ENCODE results near the gene CUTA. TPM values are rescaled to one million over a fixed set of nuclear protein-coding genes. Genes with fewer than 3 reads are reported as not detected.
A peak's percentile ranks its signal among the peaks of the same experiment; 100 is the strongest.

The CUTA gene
- total and polyA plus RNA-seq, 7 donors = 102 to 193 (median 136) TPM

GRCh38 chr6:33430334-33430733 lies 12.4 kb upstream of the CUTA start:
- no peak overlapping the region for H3K4me3 ChIP-seq
- no peaks in the 10 kb centered on the region for H3K27me3 ChIP-seq
- H3K9me3 ChIP-seq = no peaks in the 10 kb centered on the region
- peaks cover 0 to 75% (median 72%) of the 10 kb centered on the region in 4 donors for H3K4me1 ChIP-seq
- H3K36me3 ChIP-seq = peaks cover 3 to 4% (median 3%) of the 10 kb centered on the region in 4 donors
- 42 to 74% methylated on average over 2 of the region's 2 CpGs for WGBS, 2 donors
- TF ChIP-seq, protein P1, sequence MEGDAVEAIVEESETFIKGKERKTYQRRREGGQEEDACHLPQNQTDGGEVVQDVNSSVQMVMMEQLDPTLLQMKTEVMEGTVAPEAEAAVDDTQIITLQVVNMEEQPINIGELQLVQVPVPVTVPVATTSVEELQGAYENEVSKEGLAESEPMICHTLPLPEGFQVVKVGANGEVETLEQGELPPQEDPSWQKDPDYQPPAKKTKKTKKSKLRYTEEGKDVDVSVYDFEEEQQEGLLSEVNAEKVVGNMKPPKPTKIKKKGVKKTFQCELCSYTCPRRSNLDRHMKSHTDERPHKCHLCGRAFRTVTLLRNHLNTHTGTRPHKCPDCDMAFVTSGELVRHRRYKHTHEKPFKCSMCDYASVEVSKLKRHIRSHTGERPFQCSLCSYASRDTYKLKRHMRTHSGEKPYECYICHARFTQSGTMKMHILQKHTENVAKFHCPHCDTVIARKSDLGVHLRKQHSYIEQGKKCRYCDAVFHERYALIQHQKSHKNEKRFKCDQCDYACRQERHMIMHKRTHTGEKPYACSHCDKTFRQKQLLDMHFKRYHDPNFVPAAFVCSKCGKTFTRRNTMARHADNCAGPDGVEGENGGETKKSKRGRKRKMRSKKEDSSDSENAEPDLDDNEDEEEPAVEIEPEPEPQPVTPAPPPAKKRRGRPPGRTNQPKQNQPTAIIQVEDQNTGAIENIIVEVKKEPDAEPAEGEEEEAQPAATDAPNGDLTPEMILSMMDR (IDR thresholded peaks at IDR 0.05) = no peak
- no peak for TF ChIP-seq POLR2AphosphoS5 (IDR thresholded peaks at IDR 0.05)
- no peak for TF ChIP-seq POLR2A (IDR thresholded peaks at IDR 0.05)
- no peak for TF ChIP-seq EP300 (IDR thresholded peaks at IDR 0.05)
- intact Hi-C loops (cut with DNase I) = no loop called here
- H3K27ac ChIP-seq = peak overlapping the region in 3 of 4 donors; percentile 74 to 91 (median 80)
- DNase-seq = no peak

DNA sequence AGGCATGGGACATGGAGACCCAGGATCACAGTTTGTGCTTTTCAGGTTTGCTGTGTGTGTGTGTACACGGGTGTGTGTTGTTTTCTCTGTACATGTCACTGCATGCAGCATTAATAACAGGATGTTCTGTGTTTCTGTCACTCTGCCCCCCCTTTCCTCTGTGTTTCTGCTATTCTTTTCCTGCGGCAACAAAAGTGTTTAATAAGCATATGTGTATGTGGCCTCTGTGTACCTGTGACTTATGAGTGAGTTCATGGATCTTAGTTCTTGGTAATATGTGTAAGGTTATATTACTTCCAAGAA lies 11.8 kb upstream of the CUTA start:
- intact Hi-C loops (cut with DNase I) = loop anchor here (5.0 to 10.0 kb wide), 3 partner anchors 112 to 225 kb away; partner anchors contain the start of genes HSD17B8, RGL2, RING1 and RXRB

GRCh38 chr6:33428966-33429749 lies 11.3 kb upstream of the CUTA start:
- TF ChIP-seq EP300 (IDR thresholded peaks at IDR 0.05) = no peak
- TF ChIP-seq, protein P1 (IDR thresholded peaks at IDR 0.05) = no peak
- no peak for TF ChIP-seq POLR2AphosphoS5 (IDR thresholded peaks at IDR 0.05)
- no peak for TF ChIP-seq POLR2A (IDR thresholded peaks at IDR 0.05)
- no peak for DNase-seq
- intact Hi-C loops (cut with DNase I) = loop anchor here (5.0 to 10.0 kb wide), 3 partner anchors 112 to 224 kb away; partner anchors contain the start of genes HSD17B8, RGL2, RING1 and RXRB
- H3K36me3 ChIP-seq = no peaks in the 10 kb centered on the region
- no peak overlapping the region for H3K4me3 ChIP-seq
- H3K4me1 ChIP-seq = peaks cover 0 to 85% (median 82%) of the 10 kb centered on the region in 4 donors
- no peaks in the 10 kb centered on the region for H3K9me3 ChIP-seq
- no peaks in the 10 kb centered on the region for H3K27me3 ChIP-seq
- 64 to 71% methylated on average over 5 of the region's 5 CpGs for WGBS, 2 donors
- peak overlapping the region; percentile 73 to 91 (median 89) for H3K27ac ChIP-seq

More for the DNA sequence above, 11.8 kb upstream of the CUTA start:
- WGBS, 2 donors = 30 to 62% methylated on average over 2 of the region's 2 CpGs
- Histone ChIP-seq H3K27ac (peak overlapping the region; percentile 73 to 91 (median 89)), H3K4me3 (no peak overlapping the region), H3K36me3 (no peaks in the 10 kb centered on the region), H3K9me3 (no peaks in the 10 kb centered on the region), H3K4me1 (peaks cover 0 to 81% (median 78%) of the 10 kb centered on the region in 4 donors), H3K27me3 (no peaks in the 10 kb centered on the region)
- DNase-seq = no peak
- TF ChIP-seq POLR2A (IDR thresholded peaks at IDR 0.05) (no peak), EP300 (IDR thresholded peaks at IDR 0.05) (no peak), POLR2AphosphoS5 (IDR thresholded peaks at IDR 0.05) (no peak)
- TF ChIP-seq, protein P1 (IDR thresholded peaks at IDR 0.05) = no peak

DNA sequence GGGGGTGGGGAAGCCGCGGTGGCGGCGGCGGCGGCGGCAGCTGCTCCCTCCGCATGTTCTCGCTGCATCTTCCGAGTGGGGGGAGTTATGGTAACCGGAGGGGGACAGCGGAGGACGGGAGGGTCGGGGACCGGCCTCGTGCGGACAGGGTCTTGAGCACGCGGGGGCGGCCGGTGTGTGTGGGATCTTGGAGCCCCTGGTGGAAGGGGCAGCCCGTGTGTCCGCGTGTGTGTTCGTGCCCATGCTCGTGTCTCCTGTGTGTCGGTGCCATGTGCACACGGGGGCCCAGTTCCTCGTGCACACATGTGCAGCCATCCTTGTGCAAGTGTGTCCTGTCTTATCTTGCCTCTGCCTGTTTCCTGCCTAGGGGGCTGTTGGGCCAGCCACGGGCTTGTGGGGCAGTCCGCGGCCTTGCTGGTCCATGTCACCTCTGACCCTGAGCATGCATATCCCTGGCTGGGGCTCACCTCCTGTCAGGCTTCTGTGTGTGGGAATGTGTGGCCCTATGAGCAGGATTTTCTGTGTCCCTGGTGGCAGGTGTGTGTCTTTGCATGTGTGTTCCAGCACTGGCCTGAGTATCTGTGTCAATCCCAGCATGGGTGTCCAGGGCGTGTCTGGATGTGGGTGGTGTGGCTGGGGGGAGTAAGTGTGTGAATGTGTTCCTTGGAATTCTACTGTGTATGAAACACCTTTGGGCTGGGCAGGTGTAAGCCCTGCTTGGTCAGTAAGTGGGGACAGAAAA lies 10.5 kb upstream of the CUTA start:
- Histone ChIP-seq H3K27ac (peak overlapping the region; percentile 73 to 91 (median 89)), H3K36me3 (no peaks in the 10 kb centered on the region), H3K4me1 (peaks cover 0 to 84% (median 78%) of the 10 kb centered on the region in 4 donors), H3K27me3 (no peaks in the 10 kb centered on the region), H3K9me3 (no peaks in the 10 kb centered on the region), H3K4me3 (peak overlapping the region; percentile 11 to 64 (median 60))
- WGBS, 2 donors = 3 to 4% methylated on average over 33 of the region's 33 CpGs
- DNase-seq = no peak
- TF ChIP-seq, protein P1 (IDR thresholded peaks at IDR 0.05) = peak in 3 of 4 experiments; percentile 21 to 44 (median 37)
- no peak for TF ChIP-seq POLR2A (IDR thresholded peaks at IDR 0.05)
- intact Hi-C loops (cut with DNase I) = loop anchor here (5.0 to 10.0 kb wide), 3 partner anchors 111 to 224 kb away; partner anchors contain the start of genes HSD17B8, RGL2, RING1 and RXRB
